ENCODE results near the gene DNASE1L2. TPM values are rescaled to one million over a fixed set of nuclear protein-coding genes. Genes with fewer than 3 reads are reported as not detected.

DNASE1L2 gene
- total and polyA plus RNA-seq, 2 of the 4 experiments (the other 2 are of a cell fraction) = 0.18 to 0.75 TPM

GRCh38 chr16:2186505-2186904 lies 49.7 kb upstream of the DNASE1L2 start:
- dilution Hi-C loops (cut with HindIII; ENCODE audit: low sequenced_read_pairs, unreplicated experiment) (no loop called here), intact Hi-C loops (cut with micrococcal nuclease) (no loop called here), in situ Hi-C loops (cut with MboI; ENCODE audit: low sequenced_read_pairs) (no loop called here)
- H3K9me1 ChIP-seq (ENCODE audit: insufficient read depth, low read length) = peaks cover 3% of the 10 kb centered on the region; the same call in 1 of the 2 replicates
- no peak overlapping the region for H2AK5ac ChIP-seq (ENCODE audit: low read depth, low read length)
- no peak overlapping the region for H3K4me3 ChIP-seq (ENCODE audit: insufficient read depth, low read depth, low read length)
- H2BK15ac ChIP-seq (ENCODE audit: low read depth, low read length) = no peak overlapping the region
- H3K23ac ChIP-seq (ENCODE audit: low read depth, low read length) = no peak overlapping the region
- no peak overlapping the region for H3K14ac ChIP-seq (replicated peaks; ENCODE audit: low read depth, low read length)
- H2AK9ac ChIP-seq (replicated peaks; ENCODE audit: low read depth, low read length, poor library complexity) = no peak overlapping the region
- H3K4me2 ChIP-seq (ENCODE audit: low read depth, low read length) = no peak overlapping the region
- no peak overlapping the region for H2BK5ac ChIP-seq (ENCODE audit: low read depth, low read length, poor library complexity, severe bottlenecking)
- no peak overlapping the region for H4K8ac ChIP-seq (ENCODE audit: low read depth in 2 of 2, low read length in 2 of 2)
- H4K5ac ChIP-seq (ENCODE audit: low read depth, low read length) = no peak overlapping the region
- H2BK120ac ChIP-seq (ENCODE audit: low read depth, low read length) = no peak overlapping the region
- no TSS peak for BruUV-seq (replicated peaks)
- H3K79me1 ChIP-seq (ENCODE audit: low read depth in 1 of 2, low read length in 2 of 2) = no peaks in the 10 kb centered on the region
- ChIA-PET POLR2A (ENCODE audit: unreplicated experiment) (no interaction called here), CTCF (no interaction called here)
- ATAC-seq (ENCODE audit: low read depth) = no peak
- no peak overlapping the region for H4K91ac ChIP-seq (ENCODE audit: insufficient read depth, low read depth, low read length)
- TF ChIP-seq BHLHE40 (IDR thresholded peaks at IDR 0.05; ENCODE audit: low read depth, low read length) (no peak), MAFK (IDR thresholded peaks at IDR 0.05; ENCODE audit: low read depth, low read length) (no peak), CTCF (conservative IDR thresholded peaks at IDR 0.05; ENCODE audit: low read depth, low read length) (no peak), RCOR1 (IDR thresholded peaks at IDR 0.05; ENCODE audit: insufficient replicate concordance, low read length) (no peak), RAD21 (IDR thresholded peaks at IDR 0.05; ENCODE audit: low read length) (no peak), MAZ (IDR thresholded peaks at IDR 0.05; ENCODE audit: borderline replicate concordance, low read depth, low read length) (no peak), FOS (IDR thresholded peaks at IDR 0.05; ENCODE audit: low read depth, low read length) (no peak), CHD1 (IDR thresholded peaks at IDR 0.05; ENCODE audit: low read depth, low read length) (no peak), NFE2L2 (IDR thresholded peaks at IDR 0.05; ENCODE audit: low read depth, low read length) (no peak), RFX5 (IDR thresholded peaks at IDR 0.05; ENCODE audit: low read depth, low read length) (no peak), ELK1 (IDR thresholded peaks at IDR 0.05; ENCODE audit: borderline replicate concordance, low read depth, low read length) (no peak)
- TF ChIP-seq, protein P1, sequence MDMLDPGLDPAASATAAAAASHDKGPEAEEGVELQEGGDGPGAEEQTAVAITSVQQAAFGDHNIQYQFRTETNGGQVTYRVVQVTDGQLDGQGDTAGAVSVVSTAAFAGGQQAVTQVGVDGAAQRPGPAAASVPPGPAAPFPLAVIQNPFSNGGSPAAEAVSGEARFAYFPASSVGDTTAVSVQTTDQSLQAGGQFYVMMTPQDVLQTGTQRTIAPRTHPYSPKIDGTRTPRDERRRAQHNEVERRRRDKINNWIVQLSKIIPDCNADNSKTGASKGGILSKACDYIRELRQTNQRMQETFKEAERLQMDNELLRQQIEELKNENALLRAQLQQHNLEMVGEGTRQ (IDR thresholded peaks at IDR 0.05; ENCODE audit: low read depth, low read length) = no peak
- H3K9me3 ChIP-seq (ENCODE audit: control insufficient read depth, insufficient read depth, low read length) = no peaks in the 10 kb centered on the region
- H3K4me1 ChIP-seq (ENCODE audit: control insufficient read depth, insufficient read depth, low read length) = no peaks in the 10 kb centered on the region
- no peak overlapping the region for H3K56ac ChIP-seq (ENCODE audit: extremely low read depth, insufficient read depth, low read length)
- H3K18ac ChIP-seq (ENCODE audit: low read depth, low read length) = no peak overlapping the region
- no peak overlapping the region for H3K4ac ChIP-seq (ENCODE audit: low read depth, low read length)
- DNase-seq = no peak
- no peaks in the 10 kb centered on the region for H3K36me3 ChIP-seq (ENCODE audit: control insufficient read depth, insufficient read depth, low read length)
- H2BK20ac ChIP-seq (ENCODE audit: low read depth, low read length) = no peak overlapping the region
- H3K27me3 ChIP-seq (ENCODE audit: control insufficient read depth, insufficient read depth, low read length) = no peaks in the 10 kb centered on the region; the same call in 1 of the 2 replicates
- no peak overlapping the region for H2AFZ ChIP-seq (replicated peaks; ENCODE audit: low read length, poor library complexity)
- peaks cover 7% of the 10 kb centered on the region; the same call in 1 of the 2 replicates for H4K20me1 ChIP-seq (ENCODE audit: insufficient read depth, low read length)
- WGBS, 2 experiments (ENCODE audit: extremely low coverage in 2 of 2, insufficient read length in 1 of 2) = 79% methylated on average over 17 of the region's 20 CpGs; no CpG with 5 or more reads in 1 of the 2 experiments
- no peak overlapping the region for H3K9ac ChIP-seq (ENCODE audit: low read depth, low read length)
- H3K27ac ChIP-seq (ENCODE audit: insufficient read depth, low read length) = no peak overlapping the region

Data from IMR-90 (cell line).